Activated naive CD4-positive, alpha-beta T cell treated with anti-CD3 and anti-CD28 coated beads, Interleukin-2, amount 10 ng/mL, durations not matched to agents 7 days and 5 days (primary cell): ENCODE results near the gene CDH23.

Experiments used
- CTCF ChIA-PET: fragments of 350-600 bp; sonication (Branson Sonifier 250); formaldehyde crosslinking; loops from one replicate; lab custom pipeline; 2021; ENCODE audit warnings: antibody characterized with exemption; lab: Charles Lee
- DNase-seq: peaks from one replicate; pipeline ENCODE4 v3.0.0-alpha.2; 2020
- H3K27ac Mint-ChIP-seq: one replicate; pipeline ENCODE4 v1.8.0; 2021; ENCODE audit warnings: mild to moderate bottlenecking, moderate library complexity, mixed read lengths
- H3K27me3 Mint-ChIP-seq: one replicate; pipeline ENCODE4 v1.8.0; 2021; ENCODE audit warnings: mild to moderate bottlenecking, mixed read lengths
- H3K36me3 Mint-ChIP-seq: one replicate; pipeline ENCODE4 v1.8.0; 2021; ENCODE audit warnings: mixed read lengths
- H3K4me1 Mint-ChIP-seq: one replicate; pipeline ENCODE4 v1.8.0; 2021; ENCODE audit warnings: mixed read lengths
- H3K4me3 Mint-ChIP-seq: one replicate; pipeline ENCODE4 v1.8.0; 2021; ENCODE audit warnings: mild to moderate bottlenecking, moderate library complexity, mixed read lengths
- H3K9me3 Mint-ChIP-seq: one replicate; pipeline ENCODE4 v1.8.0; 2021; ENCODE audit warnings: mixed read lengths

CDH23 gene

GRCh38 chr10:71404503-71405295, 8.0 kb downstream of the CDH23 start:
- no peak overlapping the region for H3K27ac Mint-ChIP-seq
- H3K27me3 Mint-ChIP-seq, result peaks cover 41% of the 10 kb centered on the region
- no peaks in the 10 kb centered on the region for H3K4me1 Mint-ChIP-seq
- H3K4me3 Mint-ChIP-seq, result no peak overlapping the region
- no peaks in the 10 kb centered on the region for H3K36me3 Mint-ChIP-seq
- H3K9me3 Mint-ChIP-seq, result no peaks in the 10 kb centered on the region
- no peak for DNase-seq
- CTCF ChIA-PET, result no interaction called here

- no peaks in the 10 kb centered on the region for H3K36me3 Mint-ChIP-seq
- CTCF ChIA-PET, result interaction anchor here (0.9 kb wide), 1 partner anchor 15 kb away, joined by 3 read pairs; no protein-coding TSS in a partner anchor
- H3K27me3 Mint-ChIP-seq, result peaks cover 31% of the 10 kb centered on the region
- no peak overlapping the region for H3K4me3 Mint-ChIP-seq
- H3K9me3 Mint-ChIP-seq, result peaks cover 5% of the 10 kb centered on the region
- no peak for DNase-seq
- H3K27ac Mint-ChIP-seq, result no peak overlapping the region
- H3K4me1 Mint-ChIP-seq, result no peaks in the 10 kb centered on the region
Measured at GRCh38 chr10:71406878-71407277, 10.2 kb downstream of the CDH23 start.

GRCh38 chr10:71408436-71409225, 11.9 kb downstream of the CDH23 start:
- no peaks in the 10 kb centered on the region for H3K36me3 Mint-ChIP-seq
- no peak for DNase-seq
- H3K4me1 Mint-ChIP-seq, result no peaks in the 10 kb centered on the region
- H3K27ac Mint-ChIP-seq, result no peak overlapping the region
- H3K4me3 Mint-ChIP-seq, result no peak overlapping the region
- peaks cover 5% of the 10 kb centered on the region for H3K9me3 Mint-ChIP-seq
- CTCF ChIA-PET, result interaction anchor here (0.7 kb wide), 1 partner anchor 89 kb away, joined by 3 read pairs; the partner anchor contains the start of gene SLC29A3
- H3K27me3 Mint-ChIP-seq, result peaks cover 26% of the 10 kb centered on the region

- no peaks in the 10 kb centered on the region for H3K4me1 Mint-ChIP-seq
- peaks cover 25% of the 10 kb centered on the region for H3K27me3 Mint-ChIP-seq
- no peak for DNase-seq
- H3K36me3 Mint-ChIP-seq, result no peaks in the 10 kb centered on the region
- H3K4me3 Mint-ChIP-seq, result no peak overlapping the region
- peaks cover 5% of the 10 kb centered on the region for H3K9me3 Mint-ChIP-seq
- CTCF ChIA-PET, result no interaction called here
- no peak overlapping the region for H3K27ac Mint-ChIP-seq
Measured at GRCh38 chr10:71409516-71410104, 12.9 kb downstream of the CDH23 start.

GRCh38 chr10:71413581-71413980, 16.9 kb downstream of the CDH23 start:
- CTCF ChIA-PET, result interaction anchor here (1.1 kb wide), 1 partner anchor 18 kb away, joined by 3 read pairs; no protein-coding TSS in a partner anchor
- Mint-ChIP-seq H3K27me3 (peaks cover 25% of the 10 kb centered on the region), H3K36me3 (no peaks in the 10 kb centered on the region)

GRCh38 chr10:71414359-71414758, 17.6 kb downstream of the CDH23 start:
- Mint-ChIP-seq H3K4me3 (no peak overlapping the region), H3K4me1 (no peaks in the 10 kb centered on the region), H3K27ac (no peak overlapping the region), H3K27me3 (peaks cover 25% of the 10 kb centered on the region), H3K36me3 (no peaks in the 10 kb centered on the region), H3K9me3 (peaks cover 5% of the 10 kb centered on the region)
- no peak for DNase-seq
- CTCF ChIA-PET, result no interaction called here

More at GRCh38 chr10:71413581-71413980, 16.9 kb downstream of the CDH23 start:
- H3K9me3 Mint-ChIP-seq, result peaks cover 5% of the 10 kb centered on the region
- no peak for DNase-seq
- no peaks in the 10 kb centered on the region for H3K4me1 Mint-ChIP-seq
- H3K4me3 Mint-ChIP-seq, result no peak overlapping the region
- no peak overlapping the region for H3K27ac Mint-ChIP-seq

GRCh38 chr10:71419002-71419540, 22.4 kb downstream of the CDH23 start:
- DNase-seq, result no peak
- CTCF ChIA-PET, result no interaction called here
- Mint-ChIP-seq H3K4me3 (no peak overlapping the region), H3K27ac (no peak overlapping the region), H3K27me3 (peaks cover 20% of the 10 kb centered on the region), H3K36me3 (no peaks in the 10 kb centered on the region), H3K9me3 (no peaks in the 10 kb centered on the region), H3K4me1 (no peaks in the 10 kb centered on the region)

GRCh38 chr10:71419750-71420149, 23.0 kb downstream of the CDH23 start:
- Mint-ChIP-seq H3K36me3 (no peaks in the 10 kb centered on the region), H3K27ac (no peak overlapping the region), H3K27me3 (peaks cover 20% of the 10 kb centered on the region), H3K9me3 (no peaks in the 10 kb centered on the region), H3K4me3 (no peak overlapping the region), H3K4me1 (no peaks in the 10 kb centered on the region)
- DNase-seq, result no peak
- CTCF ChIA-PET, result no interaction called here

- H3K36me3 Mint-ChIP-seq, result no peaks in the 10 kb centered on the region
- H3K9me3 Mint-ChIP-seq, result no peaks in the 10 kb centered on the region
- no peaks in the 10 kb centered on the region for H3K4me1 Mint-ChIP-seq
- no peak overlapping the region for H3K27ac Mint-ChIP-seq
- peaks cover 19% of the 10 kb centered on the region for H3K27me3 Mint-ChIP-seq
- H3K4me3 Mint-ChIP-seq, result no peak overlapping the region
- DNase-seq, result no peak
- CTCF ChIA-PET, result interaction anchor here (0.6 to 1.0 kb wide), 3 partner anchors 9 to 405 kb away, joined by 3 read pairs; no protein-coding TSS in a partner anchor
Measured at GRCh38 chr10:71421075-71421434, 24.3 kb downstream of the CDH23 start.

GRCh38 chr10:71423250-71423649, 26.5 kb downstream of the CDH23 start:
- Mint-ChIP-seq H3K36me3 (no peaks in the 10 kb centered on the region), H3K9me3 (no peaks in the 10 kb centered on the region), H3K27ac (no peak overlapping the region), H3K27me3 (peaks cover 13% of the 10 kb centered on the region), H3K4me1 (no peaks in the 10 kb centered on the region), H3K4me3 (no peak overlapping the region)
- DNase-seq, result no peak
- CTCF ChIA-PET, result no interaction called here

GRCh38 chr10:71423901-71424300, 27.2 kb downstream of the CDH23 start:
- H3K27ac Mint-ChIP-seq, result no peak overlapping the region
- no peak overlapping the region for H3K4me3 Mint-ChIP-seq
- H3K4me1 Mint-ChIP-seq, result no peaks in the 10 kb centered on the region
- no peaks in the 10 kb centered on the region for H3K36me3 Mint-ChIP-seq
- CTCF ChIA-PET, result no interaction called here
- peaks cover 13% of the 10 kb centered on the region for H3K27me3 Mint-ChIP-seq
- DNase-seq, result no peak
- H3K9me3 Mint-ChIP-seq, result no peaks in the 10 kb centered on the region

GRCh38 chr10:71424496-71425194, 27.9 kb downstream of the CDH23 start:
- Mint-ChIP-seq H3K36me3 (no peaks in the 10 kb centered on the region), H3K4me3 (no peak overlapping the region), H3K9me3 (no peaks in the 10 kb centered on the region), H3K27me3 (peaks cover 16% of the 10 kb centered on the region), H3K27ac (no peak overlapping the region), H3K4me1 (no peaks in the 10 kb centered on the region)
- CTCF ChIA-PET, result no interaction called here
- DNase-seq, result no peak

GRCh38 chr10:71426058-71426605, 29.4 kb downstream of the CDH23 start:
- CTCF ChIA-PET, result no interaction called here
- Mint-ChIP-seq H3K9me3 (no peaks in the 10 kb centered on the region), H3K36me3 (no peaks in the 10 kb centered on the region), H3K27ac (no peak overlapping the region), H3K27me3 (peaks cover 22% of the 10 kb centered on the region), H3K4me1 (no peaks in the 10 kb centered on the region), H3K4me3 (no peak overlapping the region)
- DNase-seq, result no peak
